Measurements from ENCODE around the gene PAK4. TPM values are rescaled to one million over a fixed set of nuclear protein-coding genes. Genes with fewer than 3 reads are reported as not detected.

The PAK4 gene
- total and polyA plus RNA-seq, 10 of the 15 experiments (the other 5 are each of a cell fraction or from before 2014, with no cell fraction given) = 0.08 to 19.3 (median 5.9) TPM

- in situ Hi-C loops (cut with MboI) = no loop called here
- peaks cover 0 to 2% of the 10 kb centered on the region in 2 experiments; a peak in 2 of 4 replicates for H3K36me3 ChIP-seq (ENCODE audit: control insufficient read depth in 2 of 2, insufficient read depth in 2 of 2, low read length in 1 of 2)
- H3K79me2 ChIP-seq (ENCODE audit: control insufficient read depth, insufficient read depth, low read length) = no peaks in the 10 kb centered on the region
- H3K4me2 ChIP-seq (ENCODE audit: control insufficient read depth, insufficient read depth) = no peak overlapping the region
- ChIA-PET SMC1A (ENCODE audit: uncharacterized antibody, unreplicated experiment) (no interaction called here), POLR2A (no interaction called here), RAD21 (ENCODE audit: unreplicated experiment) (no interaction called here), CTCF (no interaction called here)
- H3K9ac ChIP-seq (ENCODE audit: control insufficient read depth, insufficient read depth, low read length) = no peak overlapping the region
- no peak overlapping the region for H3K27ac ChIP-seq (ENCODE audit: control insufficient read depth, insufficient read depth)
- ATAC-seq (no peak), FAIRE-seq (no peak), DNase-seq (ENCODE audit: low read depth, low spot score) (no peak)
- H4K20me1 ChIP-seq (ENCODE audit: control insufficient read depth, insufficient read depth) = no peaks in the 10 kb centered on the region; the same call in 1 of the 2 replicates
- H3K9me3 ChIP-seq (replicated peaks; ENCODE audit: control insufficient read depth, insufficient read depth, low read length) = no peaks in the 10 kb centered on the region
- no peak overlapping the region for H2AFZ ChIP-seq (ENCODE audit: control insufficient read depth, low read depth, low read length)
- no peaks in the 10 kb centered on the region for H3K4me1 ChIP-seq (ENCODE audit: control insufficient read depth, insufficient read depth, low read length)
- intact Hi-C loops (cut with micrococcal nuclease; ENCODE audit: unreplicated experiment) = no loop called here
- BruUV-seq (replicated peaks) = no TSS peak
- H3K4me3 ChIP-seq = no peak overlapping the region
- no peaks in the 10 kb centered on the region for H3K27me3 ChIP-seq (replicated peaks in 1 of 2; ENCODE audit: control insufficient read depth in 2 of 2, insufficient read depth in 2 of 2, low read length in 1 of 2)
- WGBS (ENCODE audit: insufficient coverage, insufficient replicate concordance, low lambda C conversion rate, missing lambda C conversion rate) = 81% methylated on average over 21 of the region's 21 CpGs
- TF ChIP-seq EZH2 (IDR thresholded peaks at IDR 0.05; ENCODE audit: borderline replicate concordance, control insufficient read depth, low read depth, low read length) (no peak), PKNOX1 (IDR thresholded peaks at IDR 0.05) (no peak), ESRRA (IDR thresholded peaks at IDR 0.05; ENCODE audit: low read length) (no peak), ELK1 (IDR thresholded peaks at IDR 0.05; ENCODE audit: low read depth, low read length) (no peak), BCL3 (IDR thresholded peaks at IDR 0.05; ENCODE audit: borderline replicate concordance, insufficient read depth, low read depth, low read length, poor library complexity, severe bottlenecking) (no peak), ZBTB4 (CRISPR knock-in tag; IDR thresholded peaks at IDR 0.05) (no peak), POU2F2 (IDR thresholded peaks at IDR 0.05; ENCODE audit: borderline replicate concordance, low read depth, low read length) (no peak), MYB (IDR thresholded peaks at IDR 0.05; ENCODE audit: borderline replicate concordance, low read depth, low read length) (no peak), NR2C2 (IDR thresholded peaks at IDR 0.05; ENCODE audit: borderline replicate concordance, control insufficient read depth, insufficient read length, low read depth) (no peak), SPI1 (IDR thresholded peaks at IDR 0.05; ENCODE audit: borderline replicate concordance, insufficient read depth, low read depth, low read length) (no peak), SP1 (IDR thresholded peaks at IDR 0.05; ENCODE audit: low read depth, low read length) (no peak), CEBPZ (IDR thresholded peaks at IDR 0.05; ENCODE audit: low read depth, low read length) (no peak)
Observed at GRCh38 chr19:39181500-39182173, 56.1 kb downstream of the PAK4 start.
